PC-3 (cell line): Measurements from ENCODE around the gene TCEANC2. TPM values are rescaled to one million over a fixed set of nuclear protein-coding genes. Genes with fewer than 3 reads are reported as not detected.

ENCODE experiments used
- ATAC-seq: fragments of 200-7000 bp; cut with Tn5 transposase; 2 replicates; pipeline ENCODE4 v1.9.1; 2020; ENCODE audit warnings: mild to moderate bottlenecking, moderate library complexity
- BruUV-seq: library from RNA; stranded (reverse); fragments of 400-500 nt; replicated peaks from 2 replicates; lab custom pipeline; 2021; lab: Mats Ljungman, UMichigan
- CTCF ChIA-PET: fragments of 300-600 bp; sonication (Branson Sonifier 250); formaldehyde crosslinking; loops from one replicate; lab custom pipeline; 2022; ENCODE audit warnings: antibody characterized with exemption; lab: Charles Lee
- POLR2A ChIA-PET: fragments of 300-600 bp; sonication (Branson Sonifier 250); formaldehyde crosslinking; loops from one replicate; lab custom pipeline; 2022; ENCODE audit warnings: antibody characterized with exemption; ENCODE audit not compliant: unreplicated experiment; lab: Charles Lee
- DNase-seq: peaks from one replicate; pipeline ENCODE4 v3.0.0-alpha.2; 2015
- H2AFZ ChIP-seq: fragments of 300-600 bp; sonication (generic); 2 replicates; pipeline ENCODE4 v1.6.0; 2016; ENCODE audit warnings: antibody characterized with exemption, low read length
- H3F3A ChIP-seq: fragments of 300-600 bp; sonication (generic); one replicate; pipeline ENCODE4 v1.6.0; 2017; ENCODE audit warnings: antibody characterized with exemption, low read length, control low read depth, mild to moderate bottlenecking; ENCODE audit not compliant: unreplicated experiment
- H3K27ac ChIP-seq: fragments of 300-600 bp; sonication (generic); 2 replicates; pipeline ENCODE4 v1.5.1; 2016; ENCODE audit warnings: mild to moderate bottlenecking, low read length
- H3K27me3 ChIP-seq: fragments of 300-600 bp; sonication (generic); 2 replicates; pipeline ENCODE4 v1.6.1; 2016; ENCODE audit warnings: low read length, mixed read lengths
- H3K36me3 ChIP-seq: fragments of 300-600 bp; sonication (generic); 2 replicates; pipeline ENCODE4 v1.6.1; 2016; ENCODE audit warnings: low read depth, mixed run types, low read length, mixed read lengths
- H3K4me1 ChIP-seq: fragments of 300-600 bp; sonication (generic); 2 replicates; pipeline ENCODE4 v1.5.1; 2016; ENCODE audit warnings: low read length; ENCODE audit not compliant: insufficient read depth
- H3K4me2 ChIP-seq: fragments of 300-600 bp; sonication (generic); 2 replicates; pipeline ENCODE4 v1.6.0; 2016; ENCODE audit warnings: low read length
- H3K4me3 ChIP-seq: fragments of 300-600 bp; sonication (generic); 2 replicates; pipeline ENCODE4 v1.5.1; 2016; ENCODE audit warnings: mild to moderate bottlenecking, low read length, mixed read lengths
- H3K79me2 ChIP-seq: fragments of 300-600 bp; sonication (generic); 2 replicates; pipeline ENCODE4 v1.6.1; 2017; ENCODE audit warnings: low read length, mixed read lengths
- H3K9ac ChIP-seq: fragments of 300-600 bp; sonication (generic); 2 replicates; pipeline ENCODE4 v1.6.0; 2016; ENCODE audit warnings: mild to moderate bottlenecking, low read length
- H3K9me2 ChIP-seq: fragments of 300-600 bp; sonication (generic); replicated peaks from 2 replicates; pipeline ENCODE4 v1.6.1; 2016; ENCODE audit warnings: mixed run types, low read length, mixed read lengths
- H3K9me3 ChIP-seq: fragments of 300-600 bp; sonication (generic); 2 replicates; pipeline ENCODE4 v1.6.1; 2016; ENCODE audit warnings: low read length, mixed read lengths
- H4K20me1 ChIP-seq: fragments of 300-600 bp; sonication (generic); 2 replicates; pipeline ENCODE4 v1.6.1; 2016; ENCODE audit warnings: low read length, mixed read lengths
- CTCF ChIP-seq: fragments of 300-600 bp; sonication (generic); conservative IDR thresholded peaks from 2 replicates; pipeline ENCODE4 v1.5.1; 2017; ENCODE audit warnings: antibody characterized with exemption, low read depth, mild to moderate bottlenecking, low read length
- EZH2 ChIP-seq: fragments of 300-600 bp; sonication (generic); IDR thresholded peaks from one replicate; pipeline ENCODE4 v1.6.1; 2017; ENCODE audit warnings: antibody characterized with exemption, mild to moderate bottlenecking, low read length; ENCODE audit not compliant: unreplicated experiment
- EZH2phosphoT487 ChIP-seq: fragments of 300-600 bp; sonication (generic); IDR thresholded peaks from 2 replicates; pipeline ENCODE4 v1.6.1; 2018; ENCODE audit warnings: mild to moderate bottlenecking, antibody characterized with exemption, low read length, borderline replicate concordance
- intact Hi-C: fragments of 100-400 bp; cut with micrococcal nuclease; formaldehyde crosslinking; loops from 2 replicates; pipeline ENCODE4 v1.9.0; 2023
- total RNA-seq: library from RNA; depleted of rRNA; stranded (reverse); fragments of >200 nt; gene quantifications from 2 replicates; pipeline ENCODE4 v1.2.3, GENCODE V29; 2014

The TCEANC2 gene
- total RNA-seq, 1 experiment from 2014 or later: 4.2 TPM

- TF ChIP-seq CTCF (no peak), EZH2 (no peak), EZH2phosphoT487 (no peak)
- CTCF ChIA-PET: no interaction called here
- intact Hi-C loops: no loop called here
- POLR2A ChIA-PET: no interaction called here
- no peaks in the 10 kb centered on the region for H3K9me2 ChIP-seq
- no peak overlapping the region for H3K27ac ChIP-seq
- H3K9me3 ChIP-seq: no peaks in the 10 kb centered on the region
- no peaks in the 10 kb centered on the region for H3K27me3 ChIP-seq
- ATAC-seq: no peak
- H4K20me1 ChIP-seq: 0 out of 2 replicates have a peak, but pooled peaks cover 1% of the 10 kb centered on the region
- BruUV-seq: no TSS peak
- H3F3A ChIP-seq: no peaks in the 10 kb centered on the region
- DNase-seq: no peak
- no peak overlapping the region for H3K4me2 ChIP-seq
- peaks cover 39% of the 10 kb centered on the region; the same call in 1 of the 2 replicates for H3K36me3 ChIP-seq
- no peak overlapping the region for H3K9ac ChIP-seq
- H2AFZ ChIP-seq: no peak overlapping the region
- peaks cover 6% of the 10 kb centered on the region; the same call in 1 of the 2 replicates for H3K79me2 ChIP-seq
- H3K4me1 ChIP-seq: peaks cover under 1% of the 10 kb centered on the region; the same call in 1 of the 2 replicates
- H3K4me3 ChIP-seq: no peak overlapping the region
Measured at GRCh38 chr1:54041806-54042205, 11.6 kb upstream of the TCEANC2 start.

- Histone ChIP-seq H3K27ac (no peak overlapping the region), H3K4me1 (peaks cover 15% of the 10 kb centered on the region), H3K9me2 (no peaks in the 10 kb centered on the region), H3K27me3 (no peaks in the 10 kb centered on the region), H3K79me2 (peaks cover 41% of the 10 kb centered on the region), H3K4me3 (no peak overlapping the region), H3K36me3 (peaks cover 27% of the 10 kb centered on the region; the same call in 1 of the 2 replicates), H3F3A (no peaks in the 10 kb centered on the region), H3K9me3 (no peaks in the 10 kb centered on the region), H3K9ac (no peak overlapping the region), H2AFZ (no peak overlapping the region), H4K20me1 (0 out of 2 replicates have a peak, but pooled peaks cover 5% of the 10 kb centered on the region), H3K4me2 (no peak overlapping the region)
- ATAC-seq (no peak), DNase-seq (no peak)
- BruUV-seq: no TSS peak
- TF ChIP-seq EZH2: no peak
- POLR2A ChIA-PET: no interaction called here
- intact Hi-C loops: no loop called here
- CTCF ChIA-PET: no interaction called here
Measured at GRCh38 chr1:54045496-54045895, 7.9 kb upstream of the TCEANC2 start.

GRCh38 chr1:54046671-54047383, 6.6 kb upstream of the TCEANC2 start:
- H3F3A ChIP-seq: no peaks in the 10 kb centered on the region
- H3K4me2 ChIP-seq: no peak overlapping the region
- no peaks in the 10 kb centered on the region for H3K9me3 ChIP-seq
- BruUV-seq: no TSS peak
- DNase-seq (no peak), ATAC-seq (peak; percentile 35; the same call in 1 of the 2 replicates)
- no peak for TF ChIP-seq EZH2phosphoT487
- no peak overlapping the region for H3K27ac ChIP-seq
- H3K79me2 ChIP-seq: peaks cover 55% of the 10 kb centered on the region
- no peak overlapping the region for H3K9ac ChIP-seq
- no peaks in the 10 kb centered on the region for H3K9me2 ChIP-seq
- POLR2A ChIA-PET: no interaction called here
- H3K4me1 ChIP-seq: peaks cover 24% of the 10 kb centered on the region
- intact Hi-C loops: no loop called here
- no peak overlapping the region for H2AFZ ChIP-seq
- CTCF ChIA-PET: no interaction called here
- H3K4me3 ChIP-seq: no peak overlapping the region
- no peaks in the 10 kb centered on the region for H3K27me3 ChIP-seq
- H4K20me1 ChIP-seq: 0 out of 2 replicates have a peak, but pooled peaks cover 5% of the 10 kb centered on the region
- H3K36me3 ChIP-seq: peaks cover 14% of the 10 kb centered on the region; the same call in 1 of the 2 replicates
